Measurements from ENCODE around the gene VWA2.

DNA sequence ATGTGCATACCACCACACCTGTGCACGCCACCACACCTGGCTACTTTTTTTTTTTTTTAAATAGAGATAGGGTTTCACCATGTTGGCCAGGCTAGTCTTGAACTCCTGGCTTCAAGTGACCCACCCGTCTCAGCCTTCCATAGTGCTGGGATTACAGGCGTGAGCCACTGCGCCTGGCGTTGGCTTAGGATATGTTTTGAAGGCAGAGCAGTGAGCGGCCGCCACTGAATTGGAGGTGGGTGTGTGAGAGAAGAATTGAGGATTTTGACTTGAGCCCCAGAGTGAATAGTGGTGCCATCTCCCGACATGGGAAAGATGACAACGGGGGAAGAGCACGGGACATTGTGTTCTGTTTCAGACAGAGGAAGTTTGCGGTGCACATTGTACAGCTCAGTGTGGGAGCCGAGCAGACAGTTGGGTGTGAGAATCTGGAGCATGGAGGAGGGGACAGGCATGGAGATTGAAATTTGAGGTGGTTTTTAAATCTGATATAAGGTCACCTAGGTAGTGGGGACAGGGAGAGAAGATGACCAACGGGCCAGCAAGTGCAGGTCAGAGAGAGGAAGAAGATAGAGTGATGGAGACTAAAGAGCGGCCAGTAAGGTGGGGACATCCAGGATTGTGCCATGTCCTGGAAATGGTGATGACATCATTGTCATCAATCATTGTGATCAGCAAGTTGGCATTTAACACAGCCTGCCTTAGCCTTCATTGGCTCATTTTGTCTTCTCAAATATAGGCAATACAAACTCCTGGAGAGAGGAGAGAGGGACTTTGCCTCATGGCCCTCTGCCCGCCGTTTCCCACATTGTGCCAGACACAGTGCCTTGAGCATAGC lies 35.8 kb downstream of the VWA2 start:
- TF ChIP-seq CTCF (conservative IDR thresholded peaks at IDR 0.05; ENCODE audit: low read depth, low read length) = no peak
- no peak for TF ChIP-seq CHD1 (IDR thresholded peaks at IDR 0.05; ENCODE audit: low read depth, low read length)
- no peak for TF ChIP-seq RFX5 (IDR thresholded peaks at IDR 0.05; ENCODE audit: low read depth, low read length)
- no peak for TF ChIP-seq SMC3 (IDR thresholded peaks at IDR 0.05; ENCODE audit: low read depth, low read length)
- TF ChIP-seq RCOR1 (IDR thresholded peaks at IDR 0.05; ENCODE audit: insufficient replicate concordance, low read length) = no peak
